MCF 10A (cell line): ENCODE results near the gene SLC24A3. TPM values are rescaled to one million over a fixed set of nuclear protein-coding genes. Genes with fewer than 3 reads are reported as not detected.

Experiments
- BruUV-seq: library from RNA; stranded (reverse); fragments of 400-500 nt; replicated peaks from 2 replicates; lab custom pipeline; 2021; lab: Mats Ljungman, UMichigan
- CTCF ChIA-PET: fragments of 300-600 bp; sonication (Branson Sonifier 250); formaldehyde crosslinking; extraction: SDS; loops from one replicate; lab custom pipeline; 2021; ENCODE audit warnings: antibody characterized with exemption, inconsistent platforms; lab: Yijun Ruan, JAX
- POLR2A ChIA-PET: fragments of 300-600, 350-650 bp; sonication (Branson Sonifier 250); formaldehyde crosslinking; extraction: SDS; loops from one replicate; lab custom pipeline; 2020; ENCODE audit warnings: antibody characterized with exemption, inconsistent platforms; lab: Yijun Ruan, JAX
- DNase-seq: peaks from one replicate; pipeline ENCODE4 v3.0.0-alpha.2; 2018; ENCODE audit not compliant: unreplicated experiment
- H3K27ac Mint-ChIP-seq: one replicate; pipeline ENCODE4 v1.8.0; 2022; ENCODE audit warnings: mild to moderate bottlenecking, low read depth, mixed read lengths; ENCODE audit not compliant: unreplicated experiment
- H3K27me3 Mint-ChIP-seq: one replicate; pipeline ENCODE4 v1.8.0; 2022; ENCODE audit warnings: mixed read lengths; ENCODE audit not compliant: insufficient read depth, unreplicated experiment
- H3K36me3 Mint-ChIP-seq: one replicate; pipeline ENCODE4 v1.8.0; 2022; ENCODE audit warnings: mild to moderate bottlenecking, moderate library complexity, mixed read lengths; ENCODE audit not compliant: insufficient read depth, unreplicated experiment
- H3K4me1 Mint-ChIP-seq: one replicate; pipeline ENCODE4 v1.8.0; 2022; ENCODE audit warnings: mixed read lengths; ENCODE audit not compliant: insufficient read depth, unreplicated experiment
- H3K4me3 Mint-ChIP-seq: one replicate; pipeline ENCODE4 v1.8.0; 2022; ENCODE audit warnings: mild to moderate bottlenecking, moderate library complexity, mixed read lengths; ENCODE audit not compliant: unreplicated experiment
- H3K9me3 Mint-ChIP-seq: one replicate; pipeline ENCODE4 v1.8.0; 2022; ENCODE audit warnings: mixed read lengths; ENCODE audit not compliant: unreplicated experiment
- intact Hi-C: fragments of 100-400 bp; cut with micrococcal nuclease; formaldehyde crosslinking; loops from 2 replicates; pipeline ENCODE4 v1.14.1; 2022
- total RNA-seq: library from RNA; stranded (reverse); gene quantifications from 2 replicates; pipeline ENCODE4 v1.2.3, GENCODE V29; 2022
- TF ChIP-seq, protein P1 (sequence below): fragments of 200-600 bp; IDR thresholded peaks from one replicate; pipeline ENCODE4 v1.8.0; 2022; ENCODE audit warnings: antibody characterized with exemption, mild to moderate bottlenecking; ENCODE audit not compliant: unreplicated experiment

Gene SLC24A3
- total RNA-seq, 1 experiment from 2014 or later = not detected

DNA sequence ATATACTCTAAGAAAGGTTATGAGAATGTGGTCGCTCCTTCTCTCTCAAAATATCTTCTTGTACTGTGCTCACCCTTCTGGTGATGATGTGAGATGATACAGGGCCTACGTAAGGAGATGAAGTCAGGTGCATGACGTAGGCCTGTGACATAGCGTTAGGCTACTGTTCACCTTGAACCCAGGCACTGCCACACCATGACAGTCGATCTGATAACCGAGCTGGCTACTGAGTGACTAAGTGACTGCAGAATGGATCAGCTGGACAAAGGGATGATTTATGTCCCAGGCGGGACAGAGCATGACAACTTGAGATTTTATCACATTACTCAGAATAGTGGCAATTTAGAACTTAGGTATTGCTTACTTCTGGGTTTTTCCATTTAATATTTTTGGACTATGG, 11.2 kb downstream of the SLC24A3 start:
- POLR2A ChIA-PET = no interaction called here
- intact Hi-C loops = no loop called here
- CTCF ChIA-PET = no interaction called here
- peaks cover 12% of the 10 kb centered on the region for H3K27me3 Mint-ChIP-seq
- BruUV-seq = no TSS peak
- no peaks in the 10 kb centered on the region for H3K36me3 Mint-ChIP-seq
- H3K4me3 Mint-ChIP-seq = no peak overlapping the region
- DNase-seq = no peak
- H3K9me3 Mint-ChIP-seq = peaks cover 6% of the 10 kb centered on the region
- no peak overlapping the region for H3K27ac Mint-ChIP-seq
- H3K4me1 Mint-ChIP-seq = no peaks in the 10 kb centered on the region
- TF ChIP-seq, protein P1, sequence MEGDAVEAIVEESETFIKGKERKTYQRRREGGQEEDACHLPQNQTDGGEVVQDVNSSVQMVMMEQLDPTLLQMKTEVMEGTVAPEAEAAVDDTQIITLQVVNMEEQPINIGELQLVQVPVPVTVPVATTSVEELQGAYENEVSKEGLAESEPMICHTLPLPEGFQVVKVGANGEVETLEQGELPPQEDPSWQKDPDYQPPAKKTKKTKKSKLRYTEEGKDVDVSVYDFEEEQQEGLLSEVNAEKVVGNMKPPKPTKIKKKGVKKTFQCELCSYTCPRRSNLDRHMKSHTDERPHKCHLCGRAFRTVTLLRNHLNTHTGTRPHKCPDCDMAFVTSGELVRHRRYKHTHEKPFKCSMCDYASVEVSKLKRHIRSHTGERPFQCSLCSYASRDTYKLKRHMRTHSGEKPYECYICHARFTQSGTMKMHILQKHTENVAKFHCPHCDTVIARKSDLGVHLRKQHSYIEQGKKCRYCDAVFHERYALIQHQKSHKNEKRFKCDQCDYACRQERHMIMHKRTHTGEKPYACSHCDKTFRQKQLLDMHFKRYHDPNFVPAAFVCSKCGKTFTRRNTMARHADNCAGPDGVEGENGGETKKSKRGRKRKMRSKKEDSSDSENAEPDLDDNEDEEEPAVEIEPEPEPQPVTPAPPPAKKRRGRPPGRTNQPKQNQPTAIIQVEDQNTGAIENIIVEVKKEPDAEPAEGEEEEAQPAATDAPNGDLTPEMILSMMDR = no peak

DNA sequence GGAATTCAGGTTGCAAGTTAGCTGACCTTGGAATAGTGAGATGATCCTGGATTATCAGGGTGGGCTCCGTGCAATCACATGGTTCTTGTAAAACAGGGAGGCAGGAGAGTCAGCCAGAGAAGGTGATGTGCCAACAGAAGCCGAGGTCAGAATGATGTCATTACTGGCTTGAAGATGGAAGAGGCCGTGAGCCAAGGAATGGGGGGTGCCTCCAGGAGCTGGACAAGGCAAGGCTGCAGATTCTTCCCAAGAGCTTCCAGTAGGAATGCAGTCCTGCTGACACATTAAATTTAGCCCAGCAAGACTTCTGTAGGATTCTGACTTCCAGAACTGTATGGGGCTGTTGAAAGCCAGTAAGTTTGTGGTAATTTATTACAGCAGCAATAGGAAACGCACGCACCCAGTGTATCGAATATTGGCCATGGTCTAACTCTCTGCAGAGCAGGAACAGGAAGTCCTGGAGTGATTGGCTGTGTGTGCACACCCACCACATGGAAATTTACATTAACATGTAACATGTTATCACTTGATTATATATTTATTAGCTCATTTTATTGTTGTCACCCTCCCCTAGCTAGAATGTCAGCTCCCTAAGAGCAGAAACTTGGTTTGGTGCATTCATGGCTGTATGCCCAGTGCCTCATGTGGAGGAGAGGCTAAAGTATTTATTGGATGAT, 19.1 kb downstream of the SLC24A3 start:
- POLR2A ChIA-PET = no interaction called here
- intact Hi-C loops = no loop called here
- no peaks in the 10 kb centered on the region for H3K27me3 Mint-ChIP-seq
- H3K36me3 Mint-ChIP-seq = no peaks in the 10 kb centered on the region
- H3K4me3 Mint-ChIP-seq = no peak overlapping the region
- no peak for DNase-seq
- BruUV-seq = no TSS peak
- H3K27ac Mint-ChIP-seq = no peak overlapping the region
- H3K9me3 Mint-ChIP-seq = no peaks in the 10 kb centered on the region
- TF ChIP-seq, protein P1 = no peak
- no peaks in the 10 kb centered on the region for H3K4me1 Mint-ChIP-seq
- CTCF ChIA-PET = interaction anchor here (0.7 to 1.3 kb wide), 2 partner anchors 25 to 574 kb away, joined by 3 to 6 read pairs; no protein-coding TSS in a partner anchor

DNA sequence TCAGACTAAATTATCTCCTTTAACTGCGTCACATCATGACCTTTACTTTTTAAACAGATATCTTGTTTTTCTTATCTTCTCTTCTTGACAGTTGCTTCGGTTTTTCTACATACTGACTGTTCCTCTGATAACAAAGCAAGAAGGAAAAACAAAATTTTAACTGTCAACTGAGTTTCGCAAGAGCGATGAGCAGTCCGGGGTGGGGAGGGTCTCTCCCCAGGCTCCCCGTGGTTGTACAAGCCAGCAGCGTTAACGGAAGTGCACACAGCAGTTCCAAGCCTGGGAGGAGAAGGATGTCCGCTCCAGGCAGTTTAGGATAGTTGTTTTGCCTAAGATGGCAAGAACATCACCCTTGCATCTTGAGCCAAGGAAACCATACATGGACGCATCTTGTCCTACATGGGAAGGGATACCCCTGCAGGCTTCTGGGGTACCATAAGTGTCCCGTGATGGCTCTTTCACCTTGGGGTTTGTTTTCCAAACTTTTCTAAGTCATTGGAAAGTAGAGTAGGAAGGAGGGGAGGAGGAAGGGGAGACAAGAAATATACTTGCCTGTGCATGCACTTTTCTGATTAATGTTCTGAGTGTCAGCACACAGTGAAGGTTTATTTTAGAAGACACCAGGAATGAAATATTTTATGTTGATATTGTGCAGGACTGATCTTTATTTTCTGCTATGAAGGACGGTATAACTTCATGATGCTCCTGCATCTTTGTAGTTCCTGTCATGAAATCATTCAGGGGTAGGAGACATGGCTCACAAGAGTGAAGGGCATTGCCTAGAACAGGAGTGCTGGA, 20.8 kb downstream of the SLC24A3 start:
- BruUV-seq = no TSS peak
- H3K9me3 Mint-ChIP-seq = no peaks in the 10 kb centered on the region
- no peak overlapping the region for H3K4me3 Mint-ChIP-seq
- POLR2A ChIA-PET = no interaction called here
- H3K27ac Mint-ChIP-seq = no peak overlapping the region
- no peaks in the 10 kb centered on the region for H3K36me3 Mint-ChIP-seq
- TF ChIP-seq, protein P1 = no peak
- DNase-seq = no peak
- H3K4me1 Mint-ChIP-seq = no peaks in the 10 kb centered on the region
- intact Hi-C loops = no loop called here
- CTCF ChIA-PET = interaction anchor here (1.3 kb wide), 1 partner anchor 27 kb away, joined by 6 read pairs; no protein-coding TSS in a partner anchor
- H3K27me3 Mint-ChIP-seq = no peaks in the 10 kb centered on the region

DNA sequence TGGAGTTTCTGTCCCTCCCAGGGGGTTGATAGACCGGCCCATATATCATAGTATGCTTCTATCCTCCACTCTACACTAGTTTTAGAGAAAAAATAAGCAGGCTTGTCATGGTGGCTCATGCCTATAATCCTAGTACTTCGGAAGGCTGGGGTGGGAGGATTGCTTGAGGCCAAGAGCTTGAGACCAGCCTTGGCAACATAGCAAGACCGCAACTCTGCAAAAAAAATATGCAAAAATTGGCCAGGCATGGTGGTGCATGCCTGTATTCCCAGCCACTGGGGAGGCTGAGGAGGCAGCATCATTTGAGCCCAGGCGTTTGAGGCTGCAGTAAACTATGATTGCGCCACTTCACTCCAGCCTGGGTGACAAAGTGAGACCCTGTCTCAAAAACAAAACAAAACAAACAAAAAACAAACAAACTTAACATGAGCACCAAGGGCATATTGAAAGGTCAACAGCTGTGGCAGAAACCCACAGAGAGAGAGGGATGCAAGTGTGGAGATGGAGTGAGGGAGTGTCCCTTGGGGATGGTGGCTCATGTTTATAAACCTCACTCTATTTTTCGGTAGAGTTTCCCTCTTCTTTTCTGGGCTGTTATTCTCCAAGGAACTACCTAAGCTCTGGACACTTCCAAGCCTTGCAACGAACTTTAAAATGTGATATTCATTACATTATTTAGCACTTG, 24.1 kb downstream of the SLC24A3 start:
- TF ChIP-seq, protein P1 = no peak
- Mint-ChIP-seq H3K9me3 (no peaks in the 10 kb centered on the region), H3K27me3 (no peaks in the 10 kb centered on the region), H3K4me3 (no peak overlapping the region), H3K27ac (no peak overlapping the region), H3K36me3 (no peaks in the 10 kb centered on the region), H3K4me1 (no peaks in the 10 kb centered on the region)
- intact Hi-C loops = no loop called here
- ChIA-PET POLR2A (no interaction called here), CTCF (interaction anchor here (0.5 to 1.1 kb wide), 3 partner anchors 28 to 1702 kb away, joined by 3 to 4 read pairs (median 3); no protein-coding TSS in a partner anchor)
- BruUV-seq = no TSS peak
- DNase-seq = no peak
